H1 (cell line): ENCODE results near the gene CACNB1. TPM values are rescaled to one million over a fixed set of nuclear protein-coding genes. Genes with fewer than 3 reads are reported as not detected.

ENCODE experiments used
- CTCF ChIA-PET: fragments of 300-600 bp; sonication (Branson Sonifier 250); formaldehyde crosslinking; loops from one replicate; lab custom pipeline; 2021; ENCODE audit not compliant: partially characterized antibody; lab: Charles Lee
- POLR2A ChIA-PET: fragments of 300-600 bp; sonication (Branson Sonifier 250); formaldehyde crosslinking; loops from one replicate; lab custom pipeline; 2021; ENCODE audit warnings: inconsistent platforms; ENCODE audit not compliant: partially characterized antibody; lab: Charles Lee
- DNase-seq, 2 experiments: peaks; one replicate each; pipeline versions ENCODE4 v3.0.0 to v3.0.0-alpha.2; 2010 to 2022; ENCODE audit warnings: low spot score in 2 of 2, low read depth in 1 of 2, mixed read lengths in 1 of 2
- FAIRE-seq: peaks from 2 replicates; lab custom pipeline; 2011; peaks lifted over from hg19 to GRCh38; lab: Jason Lieb, UNC
- H2AFZ ChIP-seq: 2 replicates; pipeline ENCODE4 v1.8.1; 2012; ENCODE audit warnings: low read length, inconsistent platforms
- H2AK5ac ChIP-seq: 2 replicates; pipeline ENCODE4 v1.6.1; 2013; ENCODE audit warnings: low read depth, low read length
- H2BK120ac ChIP-seq: replicated peaks from 2 replicates; pipeline ENCODE3; 2013; ENCODE audit warnings: low read depth, low read length, inconsistent platforms
- H2BK12ac ChIP-seq: 2 replicates; pipeline ENCODE4 v1.6.1; 2013; ENCODE audit warnings: low read depth, low read length
- H2BK15ac ChIP-seq: 2 replicates; pipeline ENCODE4 v1.6.1; 2013; ENCODE audit warnings: low read length
- H2BK20ac ChIP-seq: 2 replicates; pipeline ENCODE4 v1.6.1; 2013; ENCODE audit warnings: low read length
- H2BK5ac ChIP-seq: 2 replicates; pipeline ENCODE4 v1.6.1; 2013; ENCODE audit warnings: low read depth, low read length
- H3K14ac ChIP-seq: 2 replicates; pipeline ENCODE4 v1.6.1; 2013; ENCODE audit warnings: inconsistent platforms; ENCODE audit not compliant: insufficient read length
- H3K18ac ChIP-seq: 2 replicates; pipeline ENCODE4 v1.6.1; 2013; ENCODE audit warnings: low read length; ENCODE audit errors: extremely low read depth
- H3K23ac ChIP-seq: 2 replicates; pipeline ENCODE4 v1.6.1; 2013; ENCODE audit warnings: inconsistent platforms; ENCODE audit not compliant: insufficient read length
- H3K23me2 ChIP-seq: 2 replicates; pipeline ENCODE4 v1.6.1; 2013; ENCODE audit warnings: low read depth, low read length
- H3K27ac ChIP-seq: 2 replicates; pipeline ENCODE4 v1.6.1; 2011; ENCODE audit warnings: low read depth, low read length, inconsistent platforms
- H3K27me3 ChIP-seq, 4 experiments: replicated peaks in 1 of 4; 1 replicate in 1 of 4; 2 replicates in 3 of 4; pipeline versions ENCODE4 v1.6.1 to v1.8.1; 2011 to 2013; ENCODE audit warnings: low read length in 3 of 4, mild to moderate bottlenecking in 3 of 4, inconsistent platforms in 2 of 4, mixed read lengths in 2 of 4, moderate library complexity in 1 of 4; ENCODE audit not compliant: control insufficient read depth in 3 of 4, insufficient read depth in 3 of 4; ENCODE audit errors: extremely low read depth in 1 of 4
- H3K36me3 ChIP-seq, 4 experiments: 2 replicates each; pipeline versions ENCODE4 v1.6.1 to v1.8.1; 2011 to 2013; ENCODE audit warnings: mild to moderate bottlenecking in 4 of 4, low read length in 3 of 4, moderate library complexity in 2 of 4, control low read depth in 1 of 4, inconsistent platforms in 1 of 4; ENCODE audit not compliant: insufficient read depth in 4 of 4, control insufficient read depth in 2 of 4
- H3K4ac ChIP-seq: replicated peaks from 2 replicates; pipeline ENCODE3; 2013; ENCODE audit warnings: low read length, low read depth, mixed read lengths, inconsistent platforms; ENCODE audit not compliant: insufficient read length
- H3K4me1 ChIP-seq, 4 experiments: replicated peaks in 1 of 4; 1 replicate in 1 of 4; 2 replicates in 3 of 4; pipeline versions ENCODE4 v1.6.1 to v1.8.1; 2011 to 2013; ENCODE audit warnings: low read length in 3 of 4, inconsistent platforms in 2 of 4, mixed read lengths in 1 of 4; ENCODE audit not compliant: insufficient read depth in 4 of 4, control insufficient read depth in 3 of 4
- H3K4me2 ChIP-seq, 2 experiments: 2 replicates each; pipeline versions ENCODE4 v1.6.1 to v1.8.1; 2011 to 2013; ENCODE audit warnings: low read depth in 2 of 2, low read length in 2 of 2, control low read depth in 1 of 2, inconsistent platforms in 1 of 2, mild to moderate bottlenecking in 1 of 2; ENCODE audit not compliant: insufficient read depth in 1 of 2
- H3K4me3 ChIP-seq, 4 experiments: fragments of 200-600, 300-600 bp in 1 of 4; sonication (generic), shearing (Covaris generic), sonication (Bioruptor Twin) in 1 of 4; 2 replicates each; pipeline versions ENCODE4 v1.5.1 to v1.8.1; 2011 to 2016; ENCODE audit warnings: low read length in 4 of 4, low read depth in 3 of 4, control low read depth in 2 of 4, inconsistent platforms in 2 of 4, mild to moderate bottlenecking in 2 of 4, mixed read lengths in 1 of 4, moderate library complexity in 1 of 4; ENCODE audit not compliant: insufficient read depth in 2 of 4; ENCODE audit errors: extremely low read depth in 1 of 4
- H3K56ac ChIP-seq: replicated peaks from 2 replicates; pipeline ENCODE3; 2013; ENCODE audit warnings: low read depth, mild to moderate bottlenecking, mixed read lengths, low read length, inconsistent platforms; ENCODE audit not compliant: insufficient read length
- H3K79me1 ChIP-seq: 2 replicates; pipeline ENCODE4 v1.6.1; 2013; ENCODE audit warnings: low read depth, low read length, control low read depth
- H3K79me2 ChIP-seq, 2 experiments: 2 replicates each; pipeline versions ENCODE4 v1.6.1 to v1.8.1; 2012 to 2013; ENCODE audit warnings: low read length in 2 of 2, mild to moderate bottlenecking in 2 of 2, inconsistent platforms in 1 of 2; ENCODE audit not compliant: insufficient read depth in 2 of 2, control insufficient read depth in 1 of 2
- H3K9ac ChIP-seq, 4 experiments: replicated peaks in 1 of 4; 1 replicate in 1 of 4; 2 replicates in 3 of 4; pipeline versions ENCODE4 v1.6.1 to v1.8.1; 2011 to 2013; ENCODE audit warnings: low read depth in 3 of 4, low read length in 3 of 4, control low read depth in 2 of 4, mild to moderate bottlenecking in 2 of 4, moderate library complexity in 2 of 4, inconsistent platforms in 1 of 4; ENCODE audit errors: extremely low read depth in 1 of 4
- H3K9me3 ChIP-seq, 2 experiments: 2 replicates each; pipeline versions ENCODE4 v1.6.1 to v1.8.1; 2012 to 2013; ENCODE audit warnings: mild to moderate bottlenecking in 2 of 2, moderate library complexity in 2 of 2, control low read depth in 1 of 2, inconsistent platforms in 1 of 2, low read depth in 1 of 2, low read length in 1 of 2, mixed read lengths in 1 of 2; ENCODE audit not compliant: insufficient read depth in 2 of 2
- H4K20me1 ChIP-seq, 2 experiments: replicated peaks in 1 of 2; 2 replicates each; pipeline versions ENCODE3 to v1.8.1; 2011 to 2013; ENCODE audit warnings: inconsistent platforms in 2 of 2, low read length in 2 of 2, mild to moderate bottlenecking in 1 of 2; ENCODE audit not compliant: insufficient read depth in 2 of 2, control insufficient read depth in 1 of 2
- H4K5ac ChIP-seq: 2 replicates; pipeline ENCODE4 v1.6.1; 2013; ENCODE audit warnings: low read length, low read depth, mixed read lengths, inconsistent platforms; ENCODE audit not compliant: insufficient read length
- H4K8ac ChIP-seq: 2 replicates; pipeline ENCODE4 v1.8.0; 2013; ENCODE audit warnings: mild to moderate bottlenecking, moderate library complexity, low read length, inconsistent platforms; ENCODE audit not compliant: insufficient read depth; ENCODE audit errors: extremely low read depth
- H4K91ac ChIP-seq: replicated peaks from 2 replicates; pipeline ENCODE3; 2013; ENCODE audit warnings: low read length, mixed read lengths, inconsistent platforms; ENCODE audit not compliant: insufficient read length
- BRCA1 ChIP-seq: IDR thresholded peaks from 2 replicates; pipeline ENCODE4 v1.6.1; 2012; ENCODE audit warnings: low read depth, low read length, improper control_type of control experiment
- CEBPB ChIP-seq: IDR thresholded peaks from 2 replicates; pipeline ENCODE4 v1.6.1; 2012; ENCODE audit warnings: low read depth, low read length
- GABPA ChIP-seq: IDR thresholded peaks from 2 replicates; pipeline ENCODE4 v1.6.1; 2011; ENCODE audit warnings: mild to moderate bottlenecking, low read length, moderate library complexity, borderline replicate concordance; ENCODE audit not compliant: insufficient read depth
- HDAC6 ChIP-seq: IDR thresholded peaks from one replicate; pipeline ENCODE4 v1.7.1; 2012; ENCODE audit warnings: low read depth, mild to moderate bottlenecking, inconsistent platforms, low read length, moderate library complexity
- KDM1A ChIP-seq: fragments of 200-600, 300-600 bp; sonication (generic); IDR thresholded peaks from 2 replicates; pipeline ENCODE4 v1.7.1; 2016; ENCODE audit warnings: mild to moderate bottlenecking, low read length, borderline replicate concordance
- KDM5A ChIP-seq: fragments of 200-600 bp; IDR thresholded peaks from 2 replicates; pipeline ENCODE4 v1.7.1; 2012; ENCODE audit warnings: mild to moderate bottlenecking, low read length, inconsistent platforms, mixed read lengths
- MAFK ChIP-seq: IDR thresholded peaks from 2 replicates; pipeline ENCODE4 v1.6.1; 2012; ENCODE audit warnings: low read depth, mild to moderate bottlenecking, improper control_type of control experiment, low read length
- NRF1 ChIP-seq: IDR thresholded peaks from 2 replicates; pipeline ENCODE4 v1.6.1; 2011; ENCODE audit warnings: mild to moderate bottlenecking, low read depth, low read length, improper control_type of control experiment
- RBBP5 ChIP-seq: IDR thresholded peaks from 2 replicates; pipeline ENCODE4 v1.7.1; 2012; ENCODE audit warnings: low read depth, mild to moderate bottlenecking, inconsistent platforms, low read length, moderate library complexity, borderline replicate concordance
- SAP30 ChIP-seq: fragments of 300-600 bp; sonication (generic); IDR thresholded peaks from 2 replicates; pipeline ENCODE4 v1.7.1; 2012; ENCODE audit warnings: low read length, moderate library complexity, mild to moderate bottlenecking, inconsistent platforms; ENCODE audit not compliant: insufficient read depth, insufficient replicate concordance
- SP2 ChIP-seq: IDR thresholded peaks from 2 replicates; pipeline ENCODE4 v1.6.1; 2012; ENCODE audit warnings: mild to moderate bottlenecking, low read length, inconsistent platforms
- SRF ChIP-seq: IDR thresholded peaks from 2 replicates; pipeline ENCODE4 v1.6.1; 2011; ENCODE audit warnings: mild to moderate bottlenecking, low read depth, low read length, moderate library complexity
- SUZ12 ChIP-seq: fragments of 200-600 bp; sonication (generic); IDR thresholded peaks from 2 replicates; pipeline ENCODE4 v1.6.1; 2012; ENCODE audit warnings: mild to moderate bottlenecking, inconsistent platforms, low read length, moderate library complexity, mixed read lengths
- TAF1 ChIP-seq: IDR thresholded peaks from 2 replicates; pipeline ENCODE4 v1.6.1; 2011; ENCODE audit warnings: mild to moderate bottlenecking, low read depth, low read length
- ZNF274 ChIP-seq: IDR thresholded peaks from 2 replicates; pipeline ENCODE4 v1.7.0; 2012; ENCODE audit warnings: low read length, borderline replicate concordance; ENCODE audit errors: extremely low read depth
- WGBS, 2 experiments: shearing (Covaris generic) in 1 of 2; methylation state at CpG; one replicate each; pipeline versions ENCODE4 v1.1.6 to v1.1.7; 2013 to 2015; ENCODE audit warnings: low lambda C conversion rate in 2 of 2, mixed read lengths in 2 of 2, inconsistent platforms in 1 of 2, low coverage in 1 of 2, missing lambda C conversion rate in 1 of 2; ENCODE audit not compliant: insufficient replicate concordance in 2 of 2, insufficient coverage in 1 of 2, insufficient read length in 1 of 2; ENCODE audit errors: extremely low coverage in 1 of 2, missing lambda C conversion rate in 1 of 2; 5-methylcytosine and 5-hydroxymethylcytosine counted together
- polyA plus RNA-seq, 7 experiments: library from polyadenylated mRNA; depleted of rRNA in 3 of 7; stranded (reverse) in 5 of 7; unstranded in 2 of 7; fragments of >200 nt in 5 of 7; fragments of 200-250 nt in 2 of 7; gene quantifications; 1 replicate in 5 of 7; 2 replicates in 1 of 7; 4 replicates in 1 of 7; pipeline versions ENCODE4 v1.2.1 to v1.2.3, GENCODE V29; 2011 to 2013; ENCODE audit warnings: missing spikeins in 2 of 7, mixed read lengths in 2 of 7
- total RNA-seq: library from RNA; stranded (reverse); fragmentation: NEBNext Ultra II Directional; extraction: Animal tissue kit (Norgen Biotek cat#: 25700); gene quantifications from 2 replicates; pipeline ENCODE4 v1.2.1, GENCODE V29; 2021

The CACNB1 gene
- total and polyA plus RNA-seq, 2 of the 8 experiments (the other 6 are each of a cell fraction or from before 2014, with no cell fraction given), result 7.2 to 17.8 TPM

DNA sequence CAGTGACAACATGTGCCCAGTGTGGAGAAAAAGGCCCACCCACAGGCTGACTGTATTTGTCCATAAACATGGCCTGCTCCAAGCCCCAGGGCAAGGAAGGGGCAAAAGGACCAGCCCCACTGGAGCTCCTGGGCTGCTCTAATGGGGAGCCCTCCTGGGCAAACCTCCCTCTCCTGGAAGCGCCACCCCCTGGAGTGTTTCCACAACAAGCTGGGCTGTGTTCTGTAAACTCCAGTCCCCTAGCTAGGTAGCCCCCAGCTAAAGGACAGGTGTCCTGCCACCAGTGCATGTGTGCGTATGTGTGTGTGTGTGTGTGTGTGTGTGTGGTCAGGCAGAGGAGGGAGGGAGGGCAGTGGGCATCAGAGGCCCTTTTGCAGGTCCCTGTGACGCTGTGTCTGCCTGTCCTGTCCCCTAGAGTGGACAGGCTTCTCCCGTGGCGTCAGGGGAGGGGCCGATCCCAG is 39.5 kb upstream of the CACNB1 start:
- peaks cover 0 to 7% (median 5%) of the 10 kb centered on the region in 4 experiments; a peak in 6 of 7 replicates for H3K4me1 ChIP-seq
- H3K79me1 ChIP-seq, result no peaks in the 10 kb centered on the region
- no peak overlapping the region for H3K23ac ChIP-seq
- FAIRE-seq (no peak), DNase-seq (no peak)
- H3K56ac ChIP-seq, result no peak overlapping the region
- peaks cover 2% of the 10 kb centered on the region; the same call in 1 of the 2 replicates for H3K23me2 ChIP-seq
- H4K20me1 ChIP-seq, result no peaks in the 10 kb centered on the region
- H3K9me3 ChIP-seq, result no peaks in the 10 kb centered on the region
- no peaks in the 10 kb centered on the region for H3K36me3 ChIP-seq
- H3K14ac ChIP-seq, result no peak overlapping the region
- H3K27me3 ChIP-seq, result no peaks in the 10 kb centered on the region
- H2BK5ac ChIP-seq, result no peak overlapping the region
- H4K5ac ChIP-seq, result no peak overlapping the region
- no peak overlapping the region for H2AFZ ChIP-seq
- no peak overlapping the region for H2BK20ac ChIP-seq
- H3K4me3 ChIP-seq, result no peak overlapping the region
- H3K4ac ChIP-seq, result no peak overlapping the region
- ChIA-PET POLR2A (interaction anchor here (1.1 to 3.9 kb wide), 6 partner anchors 16 to 37 kb away, joined by 3 to 29 read pairs (median 10); partner anchors contain the start of gene RPL19), CTCF (interaction anchor here (0.6 to 21.2 kb wide), 19 partner anchors 9 to 460 kb away, joined by 3 to 982 read pairs (median 6); partner anchors contain the start of genes ARL5C, RPL19 and STAC2)
- no peak overlapping the region for H3K27ac ChIP-seq
- no peak overlapping the region for H3K18ac ChIP-seq
- H3K4me2 ChIP-seq, result no peak overlapping the region
- no peak overlapping the region for H2AK5ac ChIP-seq
- H2BK15ac ChIP-seq, result no peak overlapping the region
- no peak overlapping the region for H2BK120ac ChIP-seq
- WGBS, 2 experiments, result 79% methylated on average over 6 of the region's 6 CpGs; no CpG with 5 or more reads in 1 of the 2 experiments
- H4K91ac ChIP-seq, result no peak overlapping the region
- H3K9ac ChIP-seq, result no peak overlapping the region
- H3K79me2 ChIP-seq, result no peaks in the 10 kb centered on the region
- no peak overlapping the region for H2BK12ac ChIP-seq
- peak overlapping the region; percentile 86 for H4K8ac ChIP-seq
- TF ChIP-seq NRF1, result no peak
- TF ChIP-seq SRF, result no peak
- TF ChIP-seq KDM5A, result no peak
- no peak for TF ChIP-seq SAP30
- no peak for TF ChIP-seq BRCA1
- no peak for TF ChIP-seq TAF1
- no peak for TF ChIP-seq GABPA
- TF ChIP-seq ZNF274, result no peak
- TF ChIP-seq MAFK, result no peak
- TF ChIP-seq HDAC6, result no peak
- TF ChIP-seq RBBP5, result no peak
- no peak for TF ChIP-seq CEBPB
- TF ChIP-seq SUZ12, result no peak
- no peak for TF ChIP-seq KDM1A
- no peak for TF ChIP-seq SP2
